Activated CD8-positive, alpha-beta memory T cell treated with anti-CD3 and anti-CD28 coated beads for 4 hours (primary cell): ENCODE data around the gene WAS.

Source experiments
- DNase-seq, 2 donors: peaks; one replicate each; pipeline ENCODE4 v3.0.0-alpha.2; 2020; ENCODE audit warnings: low read depth in 2 of 2

Gene WAS

DNA sequence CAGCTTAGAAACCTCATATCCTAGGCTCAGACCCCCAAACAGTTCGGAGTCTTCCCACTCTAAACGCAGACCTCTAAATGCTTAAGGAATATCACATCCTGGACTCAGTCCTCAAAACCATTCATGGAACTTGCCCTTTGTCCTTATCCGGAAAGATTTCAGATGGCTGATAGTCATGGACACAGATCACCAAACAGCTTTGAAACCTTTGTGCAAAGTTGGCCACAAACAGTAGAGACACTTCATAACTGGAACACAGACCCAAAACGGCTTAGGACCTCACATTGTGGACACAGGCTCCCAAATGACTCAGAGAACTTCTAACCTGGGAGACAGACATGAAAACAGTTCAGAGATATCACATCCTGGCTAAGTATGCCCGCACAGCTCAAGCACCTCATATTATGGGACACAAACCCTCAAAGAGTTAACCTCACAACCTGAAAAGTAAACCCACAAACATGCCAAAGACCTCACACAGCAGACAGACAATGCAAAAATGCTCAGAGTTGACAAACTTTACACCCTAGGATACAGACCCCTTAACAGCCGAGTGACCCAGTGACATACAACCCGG is 28.4 kb downstream of the WAS start:
- DNase-seq: no peak

DNA sequence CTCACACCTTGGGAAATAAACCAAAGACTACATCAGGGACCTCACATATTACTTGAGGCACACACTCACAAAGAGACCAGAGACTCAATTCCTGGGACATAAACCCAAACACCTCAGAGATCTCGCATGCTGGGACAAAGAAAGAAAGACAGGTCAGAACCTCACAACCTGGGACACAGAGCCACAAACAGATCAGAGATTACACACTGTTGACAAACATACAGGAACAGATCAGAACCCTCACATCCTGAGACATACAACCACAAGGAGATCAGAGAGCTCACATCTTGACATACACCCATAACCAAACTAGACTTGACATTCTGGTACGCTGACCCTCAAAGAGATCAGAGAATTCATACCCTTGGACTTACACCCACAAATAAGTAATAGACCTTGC is 30.2 kb downstream of the WAS start:
- no peak for DNase-seq

DNA sequence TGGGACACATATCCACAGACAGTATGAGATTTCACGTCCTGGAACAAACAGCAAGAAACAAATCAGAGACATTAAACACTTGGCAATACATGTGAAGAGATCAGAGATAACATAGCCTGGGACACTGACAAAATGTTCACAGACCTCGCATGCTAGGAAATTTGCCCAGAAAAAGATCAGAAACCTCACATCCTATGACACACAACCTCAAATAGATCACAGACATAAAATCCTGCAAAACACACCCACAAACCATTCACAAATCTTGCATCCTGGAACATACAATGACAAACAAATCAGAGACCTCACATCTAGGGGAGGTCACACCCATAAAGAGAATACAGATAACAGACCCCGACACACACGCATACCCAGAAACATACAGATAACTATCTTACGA is 31.0 kb downstream of the WAS start:
- DNase-seq: no peak

DNA sequence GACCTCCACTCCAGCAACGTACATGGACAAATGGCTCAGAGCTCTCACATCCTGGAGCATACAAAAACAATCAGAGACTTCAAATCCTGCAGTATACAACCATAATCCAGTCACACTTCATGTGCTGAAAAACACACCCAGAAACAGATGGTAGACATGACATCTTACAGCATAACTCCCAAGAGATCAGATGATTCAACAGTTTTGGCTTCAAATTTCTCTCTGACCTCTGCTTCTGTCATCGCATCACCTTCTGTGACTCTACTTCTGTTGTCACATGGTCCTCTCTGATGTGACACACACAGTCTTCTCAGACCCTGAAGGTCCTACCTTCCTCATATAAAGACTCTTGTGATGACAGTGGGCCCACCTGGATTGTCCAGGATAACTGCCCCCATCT is 31.5 kb downstream of the WAS start:
- DNase-seq: no peak

DNA sequence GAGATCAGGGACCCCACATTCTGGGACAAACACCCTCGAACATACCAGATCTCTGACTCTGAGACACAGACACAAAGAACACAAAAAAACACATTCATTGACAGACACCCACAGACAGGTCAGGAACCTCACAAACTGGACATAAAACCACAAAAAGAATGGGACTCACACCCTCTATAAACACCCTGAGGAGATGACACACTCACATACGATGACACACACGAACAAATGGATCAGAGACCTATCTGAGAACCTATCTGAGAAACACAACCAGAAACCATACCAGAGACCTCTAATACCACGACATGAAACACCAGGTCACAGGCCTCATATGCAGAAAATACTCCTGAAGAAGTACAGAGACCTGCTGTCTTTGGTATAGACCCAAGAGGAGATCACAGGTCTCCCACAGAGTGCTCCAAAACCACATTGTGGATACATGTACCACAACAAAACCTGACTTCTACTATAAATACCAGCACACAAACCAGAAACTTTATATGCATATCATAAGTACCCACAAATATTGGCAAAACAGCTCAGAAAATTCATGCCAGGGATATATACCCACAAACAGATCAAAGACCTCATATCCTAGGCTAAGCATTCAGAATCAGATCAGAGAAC is 32.4 kb downstream of the WAS start:
- DNase-seq: no peak

DNA sequence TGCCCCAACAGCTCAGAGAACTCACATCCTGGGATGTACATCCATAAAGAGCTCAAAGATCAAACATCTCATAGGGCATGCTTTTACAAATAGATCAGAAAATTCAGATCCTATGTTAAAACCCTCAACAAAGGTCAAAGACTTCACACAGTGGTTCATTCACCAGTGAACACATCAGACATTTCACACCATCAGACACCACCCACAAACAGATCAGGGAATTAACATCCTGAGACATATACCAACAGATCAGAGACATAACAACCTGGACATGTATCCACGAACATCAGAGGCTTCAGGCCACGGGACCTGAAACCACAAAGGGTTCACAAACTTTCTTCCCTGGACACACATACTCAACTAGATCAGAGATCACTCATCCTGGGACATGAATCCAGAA is 36.4 kb downstream of the WAS start:
- DNase-seq: no peak

DNA sequence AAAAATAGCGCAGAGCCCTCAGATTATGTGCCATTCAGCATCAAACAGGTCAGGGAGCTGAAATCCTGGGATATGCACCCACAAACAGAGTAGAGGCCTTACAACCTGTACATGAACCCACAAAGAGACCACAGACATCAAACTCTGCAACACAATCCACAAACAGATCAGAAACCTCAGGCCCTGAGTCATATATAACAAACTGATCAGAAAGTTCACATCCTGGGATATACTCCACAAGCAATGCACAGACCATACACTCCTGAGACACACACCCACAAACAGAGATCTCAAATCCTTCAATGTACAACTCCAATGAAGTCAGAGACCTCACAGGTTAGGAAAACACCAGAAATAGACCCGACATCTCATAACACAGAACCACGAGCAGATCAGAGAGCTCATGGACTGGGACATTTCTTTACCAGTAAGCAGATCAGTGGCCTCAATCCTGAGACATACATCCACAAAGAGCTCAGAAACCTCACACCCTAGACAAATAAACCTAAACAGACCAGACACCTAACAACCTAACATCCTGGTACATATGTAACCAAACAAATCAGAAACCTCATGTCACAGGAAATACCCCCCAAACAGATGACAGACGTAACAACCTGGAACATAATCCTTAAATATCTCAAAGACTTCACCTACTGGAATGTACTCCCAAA is 37.1 kb downstream of the WAS start:
- DNase-seq: no peak

DNA sequence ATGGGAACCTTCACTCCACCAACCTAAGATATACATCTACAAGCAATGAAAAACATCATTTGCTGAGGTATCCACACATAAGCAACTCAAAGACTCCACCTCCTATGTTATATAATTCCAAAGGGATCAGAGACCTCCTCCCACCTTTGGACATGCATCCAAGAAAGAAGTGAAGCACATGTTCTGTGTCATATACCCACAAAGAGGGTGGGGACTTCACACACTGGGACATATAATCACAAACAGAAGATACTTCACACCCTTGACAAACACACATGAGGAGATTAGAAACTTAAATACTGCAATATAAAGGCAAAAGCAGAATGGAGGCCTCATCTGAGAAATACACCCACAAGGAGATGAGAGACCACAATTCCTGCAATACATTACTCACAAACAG is 38.3 kb downstream of the WAS start:
- no peak for DNase-seq

DNA sequence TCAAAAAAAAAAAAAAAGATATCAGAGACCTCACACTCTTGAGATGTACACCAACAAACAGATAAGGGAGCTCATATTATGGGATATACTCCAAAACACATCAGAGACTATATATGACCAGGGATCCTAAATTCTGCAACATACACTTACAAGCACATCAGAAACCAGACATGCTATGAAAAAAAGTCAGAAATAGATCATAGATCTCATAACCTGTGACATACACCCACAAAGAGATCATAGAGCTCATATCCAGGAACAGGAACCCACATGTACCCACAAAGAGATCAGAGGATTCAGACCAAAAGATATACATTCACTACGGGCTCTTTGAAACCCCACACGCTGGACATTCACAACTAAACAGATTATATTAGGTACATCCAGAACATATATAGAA is 43.0 kb downstream of the WAS start:
- no peak for DNase-seq

DNA sequence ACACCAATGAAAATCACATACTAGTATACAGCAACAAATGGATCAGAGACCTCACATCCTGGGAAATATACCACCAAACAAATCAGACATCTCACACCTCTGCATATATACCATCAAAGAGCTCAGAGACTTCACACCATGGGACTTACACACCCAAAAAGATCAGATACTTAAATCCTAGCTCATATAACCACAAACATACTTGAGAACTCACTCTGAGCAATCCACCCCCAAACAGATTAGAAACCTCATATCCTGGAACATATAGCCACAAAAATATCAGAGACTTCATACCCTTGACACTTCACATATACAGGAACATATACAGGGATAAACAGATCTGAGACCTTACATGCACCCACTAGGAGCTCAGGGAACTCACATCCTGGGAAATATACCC is 45.1 kb downstream of the WAS start:
- DNase-seq: no peak

DNA sequence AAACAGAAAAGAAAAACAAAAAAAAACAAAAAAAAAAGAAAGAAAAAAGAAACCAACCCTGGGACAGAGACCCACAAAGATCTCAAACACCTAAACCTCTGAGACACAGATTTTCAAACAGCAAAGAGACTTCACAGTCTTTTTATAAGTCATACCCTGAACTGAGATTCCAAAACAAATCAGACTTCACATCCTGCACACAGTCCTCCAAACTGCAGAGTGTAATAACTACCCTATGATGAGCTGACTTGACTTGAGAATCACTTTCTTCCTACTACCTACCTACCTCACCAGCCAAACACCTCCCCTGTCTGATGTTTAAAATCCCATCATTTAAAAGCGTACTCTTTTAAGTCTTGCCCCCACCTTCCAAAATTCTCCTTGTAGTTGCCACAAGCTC is 52.7 kb downstream of the WAS start:
- DNase-seq: no peak

DNA sequence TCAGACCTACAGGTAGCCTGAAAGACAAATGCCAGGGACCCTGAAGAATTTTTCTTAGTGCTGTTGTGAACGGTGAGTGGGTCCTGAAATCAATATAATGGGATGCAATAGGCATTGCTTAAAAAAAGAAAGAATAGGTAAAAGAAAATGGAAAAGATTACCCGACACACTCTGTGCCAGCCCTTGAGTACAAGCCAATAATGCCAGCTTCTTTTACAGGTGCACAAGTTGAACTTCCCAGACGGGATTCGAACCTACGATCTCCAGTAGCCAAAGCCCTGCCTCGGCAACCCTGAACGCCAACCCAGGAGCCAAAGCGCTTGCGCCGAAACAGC is 53.2 kb downstream of the WAS start:
- DNase-seq: no peak

DNA sequence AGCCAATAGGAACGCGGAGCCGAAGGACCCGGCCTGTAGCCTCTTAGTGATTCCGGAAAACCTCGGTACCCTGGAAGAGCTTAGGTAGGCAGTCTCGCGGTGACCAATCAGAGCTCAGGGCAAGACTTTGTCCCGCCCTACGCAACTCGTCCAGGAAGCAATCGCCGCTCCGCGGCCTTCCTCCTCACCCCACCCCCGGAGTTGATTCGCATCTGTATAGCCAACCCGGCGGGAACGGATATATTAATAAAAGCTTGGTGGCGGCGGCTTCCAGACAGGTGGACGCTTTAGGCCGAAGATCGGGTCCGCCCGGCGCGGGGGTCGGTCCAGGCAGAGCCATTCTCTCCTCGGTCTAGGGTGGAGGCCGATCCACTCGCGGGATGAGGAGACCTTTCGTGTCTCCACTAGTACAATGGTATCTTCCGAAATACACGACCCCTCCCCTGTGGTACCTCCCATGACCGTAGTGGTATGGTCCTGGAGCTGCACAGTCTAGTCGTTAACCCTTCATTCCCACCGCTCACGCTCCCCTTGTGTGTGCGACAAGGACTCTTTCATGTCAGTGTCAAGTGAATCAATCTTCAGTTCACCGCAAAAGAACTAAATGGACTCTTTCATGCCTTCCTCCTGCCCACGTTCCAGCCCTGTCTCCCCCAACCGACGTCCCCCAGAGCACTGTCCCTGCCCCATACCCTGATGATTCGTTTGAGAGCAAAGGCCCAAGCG is 53.8 kb downstream of the WAS start:
- DNase-seq: peak; percentile 64 to 84

DNA sequence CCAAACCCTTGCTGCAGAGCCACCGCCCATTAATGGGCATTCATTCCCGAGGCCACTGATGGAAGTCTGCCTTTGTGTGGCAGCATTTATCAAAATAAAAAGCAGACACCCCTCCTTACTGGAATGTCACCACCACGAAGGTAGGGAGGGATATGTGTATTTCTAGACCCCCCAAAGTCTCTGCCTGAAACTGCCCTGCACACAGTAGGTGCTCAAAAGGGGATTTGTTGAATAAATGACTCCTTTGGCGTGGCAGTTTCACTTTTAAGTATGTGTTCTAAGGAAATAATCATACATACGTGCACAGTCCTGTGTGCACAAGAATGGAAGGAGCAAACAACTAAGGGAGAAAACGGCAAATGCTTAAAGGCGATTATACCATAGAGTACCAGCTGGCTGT is 54.3 kb downstream of the WAS start:
- DNase-seq: no peak
